DOHH2 (cell line): ENCODE data around the gene WDR87.

Source experiments
- CTCF ChIP-seq: fragments of 200-600 bp; sonication (generic); IDR thresholded peaks from one replicate; pipeline ENCODE4 v1.5.1; 2014; ENCODE audit warnings: antibody characterized with exemption, mild to moderate bottlenecking, low read depth, low read length; ENCODE audit not compliant: poor library complexity, severe bottlenecking
- EZH2phosphoT487 ChIP-seq: fragments of 200-600 bp; sonication (generic); IDR thresholded peaks from 2 replicates; pipeline ENCODE4 v1.6.1; 2017; ENCODE audit warnings: borderline replicate concordance, mild to moderate bottlenecking, antibody characterized with exemption, low read length, moderate library complexity, mixed read lengths

- TF ChIP-seq CTCF (no peak), EZH2phosphoT487 (no peak)
Observed at GRCh38 chr19:37933937-37934358, 27.6 kb upstream of the WDR87 start.
